ENCODE results near the gene S100A1. TPM values are rescaled to one million over a fixed set of nuclear protein-coding genes. Genes with fewer than 3 reads are reported as not detected.
A peak's percentile ranks its signal among the peaks of the same experiment; 100 is the strongest.

The S100A1 gene
- total and polyA plus RNA-seq, 2 of the 13 experiments (the other 11 are each of a cell fraction or from before 2014, with no cell fraction given): 120 to 251 TPM

DNA sequence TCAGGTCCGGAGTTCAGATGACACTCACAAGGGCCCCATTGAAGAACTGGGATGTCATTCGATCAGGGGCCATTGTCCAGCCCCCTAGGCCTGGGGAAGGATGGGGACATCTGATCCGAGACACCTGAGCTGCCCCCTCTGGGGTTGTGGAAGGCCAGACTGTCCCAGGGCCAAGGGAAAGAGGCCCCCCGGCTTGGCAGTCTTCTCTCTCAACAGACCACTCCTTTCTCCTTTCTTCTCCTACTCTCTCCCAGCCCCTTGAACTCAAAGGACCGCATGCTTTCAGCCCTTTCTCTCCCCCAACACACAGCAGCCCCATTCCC, 1.1 kb downstream of the S100A1 start (continued):
- TF ChIP-seq ZNF543 (CRISPR knock-in tag; IDR thresholded peaks at IDR 0.05) (no peak), ZNF589 (CRISPR knock-in tag; conservative IDR thresholded peaks at IDR 0.05) (0 out of 2 replicates have a peak, but pooled peaks have one; percentile 29), TMF1 (CRISPR knock-in tag; IDR thresholded peaks at IDR 0.05; ENCODE audit: low read depth) (no peak), TAF1 (CRISPR knock-in tag; IDR thresholded peaks at IDR 0.05) (0 out of 2 replicates have a peak, but pooled peaks have one; percentile 11), TRIM24 (CRISPR knock-in tag; IDR thresholded peaks at IDR 0.05) (no peak), ZKSCAN1 (IDR thresholded peaks at IDR 0.05; ENCODE audit: low read length) (no peak), MBNL3 (CRISPR knock-in tag; conservative IDR thresholded peaks at IDR 0.05) (no peak), ETV6 (CRISPR knock-in tag; conservative IDR thresholded peaks at IDR 0.05) (no peak), ZMYM4 (CRISPR knock-in tag; IDR thresholded peaks at IDR 0.05) (no peak), ZBTB7B (CRISPR knock-in tag; IDR thresholded peaks at IDR 0.05) (peak; percentile 62; the same call in 1 of the 2 replicates), ETV5 (CRISPR knock-in tag; IDR thresholded peaks at IDR 0.05; ENCODE audit: borderline replicate concordance) (no peak), PAXIP1 (CRISPR knock-in tag; conservative IDR thresholded peaks at IDR 0.05) (no peak; the same call in 1 of the 2 replicates), ZNF841 (CRISPR knock-in tag; IDR thresholded peaks at IDR 0.05; ENCODE audit: borderline replicate concordance) (no peak), YY1 (IDR thresholded peaks at IDR 0.05; ENCODE audit: insufficient read depth, insufficient replicate concordance, low read depth, low read length) (no peak), PATZ1 (CRISPR knock-in tag; IDR thresholded peaks at IDR 0.05) (peak; percentile 80), CTCF (CRISPR knock-in tag; IDR thresholded peaks at IDR 0.05) (no peak), RFXAP (CRISPR knock-in tag; IDR thresholded peaks at IDR 0.05; ENCODE audit: borderline replicate concordance) (no peak), AGO1 (IDR thresholded peaks at IDR 0.05; ENCODE audit: low read depth, low read length, poor library complexity, severe bottlenecking) (no peak), U2AF1 (optimal IDR thresholded peaks at IDR 0.05; ENCODE audit: low read depth, low read length) (no peak), DZIP1 (CRISPR knock-in tag; IDR thresholded peaks at IDR 0.05) (no peak)
